ENCODE results near the gene SPACDR.
"Not testable (repeated sequence)": the region's sequence is repeated elsewhere in the genome, so short reads cannot be mapped to it uniquely, and the experiment has no call there.

The SPACDR gene

DNA sequence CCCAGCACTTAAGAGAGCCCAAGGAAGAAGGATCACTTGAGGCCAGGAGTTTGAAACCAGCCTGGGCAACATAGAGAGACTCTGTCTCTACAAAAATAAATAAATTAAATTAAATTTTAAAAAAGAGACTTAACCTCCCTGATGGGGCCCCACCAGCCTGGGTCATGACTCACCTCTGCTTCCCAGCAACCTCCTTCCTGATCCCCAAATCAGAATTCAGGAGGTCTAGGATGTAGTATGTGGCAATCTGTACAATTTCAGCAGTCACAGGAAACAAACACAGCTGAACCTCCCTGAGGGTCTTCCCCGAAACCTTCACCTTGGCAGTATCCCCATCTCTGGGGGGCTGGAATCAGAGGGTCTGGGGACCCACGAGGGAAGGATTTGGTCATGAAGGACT is 18.0 kb downstream of the SPACDR start:
- H3K9ac ChIP-seq (ENCODE audit: low read depth in 1 of 2, low read length in 2 of 2), result no peak overlapping the region
- no peaks in the 10 kb centered on the region for H3K27me3 ChIP-seq (ENCODE audit: control insufficient read depth in 2 of 2, insufficient read depth in 2 of 2, low read length in 2 of 2)
- H3K4me1 ChIP-seq (ENCODE audit: control insufficient read depth in 2 of 2, insufficient read depth in 2 of 2, low read length in 2 of 2), result peaks cover 11% of the 10 kb centered on the region in 2 donors
- no peaks in the 10 kb centered on the region for H3K9me3 ChIP-seq (ENCODE audit: control insufficient read depth in 2 of 2, low read length in 2 of 2)
- H3K27ac ChIP-seq (ENCODE audit: low read depth in 2 of 2, low read length in 2 of 2), result no peak overlapping the region
- no peak overlapping the region for H3K4me3 ChIP-seq (ENCODE audit: low read length in 2 of 2)
- H3K36me3 ChIP-seq (ENCODE audit: control insufficient read depth in 2 of 2, insufficient read depth in 2 of 2, low read length in 2 of 2), result no peaks in the 10 kb centered on the region

DNA sequence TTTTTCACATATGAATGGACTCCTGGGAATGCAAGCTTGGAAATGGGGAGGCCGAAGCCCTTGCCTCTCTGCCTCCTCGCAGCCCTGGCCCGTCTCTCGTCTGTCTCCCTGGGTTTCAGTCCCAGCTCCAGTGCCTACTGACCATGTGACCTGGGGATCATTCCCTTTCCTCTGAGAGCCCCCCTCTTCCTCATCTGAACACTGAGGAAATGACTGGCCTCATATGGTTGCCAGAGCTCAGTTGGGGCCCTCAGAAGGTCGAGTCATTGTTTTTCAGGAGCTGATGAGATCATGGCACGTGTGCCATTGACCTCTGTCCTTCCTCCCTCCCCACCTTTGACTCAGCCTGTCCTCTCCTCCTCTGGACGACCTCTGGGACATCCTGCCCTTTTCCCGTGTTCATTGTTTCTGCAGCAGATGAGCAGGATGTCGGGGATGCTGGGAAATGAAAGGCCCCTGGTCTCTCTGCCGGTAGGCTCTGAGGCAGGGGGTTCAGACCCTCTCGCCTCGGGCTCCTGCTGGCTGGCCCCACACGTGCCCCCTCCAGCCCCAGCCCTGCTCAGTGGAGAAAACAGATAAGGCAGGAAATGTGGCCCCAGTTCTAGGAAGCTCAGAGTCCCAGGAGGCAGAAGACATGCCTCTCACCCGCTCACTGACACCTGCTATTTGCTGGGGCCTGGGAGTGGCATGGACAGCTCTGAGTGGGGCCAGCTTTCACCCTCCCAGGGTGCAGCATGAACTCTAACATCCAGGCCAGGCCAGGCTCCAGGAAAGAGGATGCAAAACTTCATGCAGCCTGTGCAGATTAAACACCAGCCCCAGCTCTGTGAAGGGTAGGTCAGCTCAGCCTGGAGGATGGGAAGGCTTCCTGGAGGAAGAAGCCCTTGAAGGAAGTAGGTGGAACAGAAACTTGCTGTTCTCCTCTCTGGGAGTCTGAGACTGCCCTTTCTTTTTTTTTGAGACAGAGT is 19.5 kb downstream of the SPACDR start:
- H3K4me3 ChIP-seq (ENCODE audit: low read length in 2 of 2), result no peak overlapping the region
- H3K9me3 ChIP-seq (ENCODE audit: control insufficient read depth in 2 of 2, low read length in 2 of 2), result no peaks in the 10 kb centered on the region
- no peaks in the 10 kb centered on the region for H3K27me3 ChIP-seq (ENCODE audit: control insufficient read depth in 2 of 2, insufficient read depth in 2 of 2, low read length in 2 of 2)
- peaks cover 5 to 6% of the 10 kb centered on the region in 2 donors for H3K4me1 ChIP-seq (ENCODE audit: control insufficient read depth in 2 of 2, insufficient read depth in 2 of 2, low read length in 2 of 2)
- H3K27ac ChIP-seq (ENCODE audit: low read depth in 2 of 2, low read length in 2 of 2), result peak overlapping the region; percentile 44 to 56
- H3K36me3 ChIP-seq (ENCODE audit: control insufficient read depth in 2 of 2, insufficient read depth in 2 of 2, low read length in 2 of 2), result no peaks in the 10 kb centered on the region
- H3K9ac ChIP-seq (ENCODE audit: low read depth in 1 of 2, low read length in 2 of 2), result no peak overlapping the region

DNA sequence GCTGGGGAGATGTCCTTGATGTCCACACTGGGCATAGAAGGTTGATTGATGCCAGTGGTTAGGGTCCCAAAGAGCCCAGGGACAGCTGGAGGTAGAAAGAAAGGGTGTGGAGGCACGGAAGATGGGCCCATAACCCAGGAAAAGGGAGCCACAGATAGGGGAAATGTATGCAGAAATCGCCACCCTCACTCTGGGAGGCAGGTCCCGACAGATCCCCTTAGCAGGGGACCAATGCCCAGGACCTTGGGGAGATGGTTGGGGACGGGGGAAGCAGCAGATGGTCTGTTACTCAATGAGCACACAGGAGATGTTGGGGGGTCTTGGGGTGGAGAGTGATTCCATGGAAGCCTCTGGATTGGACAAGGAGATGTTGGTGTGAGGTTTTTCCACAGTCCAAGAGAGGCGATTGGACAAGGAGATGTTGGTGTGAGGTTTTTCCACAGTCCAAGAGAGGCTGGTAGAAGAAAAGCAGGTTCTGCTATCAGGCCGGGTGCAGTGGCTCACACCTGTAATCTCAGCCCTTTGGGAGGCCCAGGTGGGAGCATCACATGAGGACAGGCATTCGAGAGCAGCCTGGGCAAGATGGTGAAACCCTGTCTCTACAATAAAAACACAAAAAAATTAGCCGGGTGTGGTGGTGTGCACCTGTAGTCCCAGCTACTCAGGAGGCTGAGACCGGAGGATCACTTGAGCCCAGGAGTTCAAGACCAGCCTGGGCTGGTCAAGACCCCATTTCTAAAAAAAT is 20.8 kb downstream of the SPACDR start:
- no peaks in the 10 kb centered on the region for H3K36me3 ChIP-seq (ENCODE audit: control insufficient read depth in 2 of 2, insufficient read depth in 2 of 2, low read length in 2 of 2)
- H3K4me1 ChIP-seq (ENCODE audit: control insufficient read depth in 2 of 2, insufficient read depth in 2 of 2, low read length in 2 of 2), result peaks cover 5 to 6% of the 10 kb centered on the region in 2 donors
- no peak overlapping the region for H3K4me3 ChIP-seq (ENCODE audit: low read length in 2 of 2)
- no peak overlapping the region for H3K27ac ChIP-seq (ENCODE audit: low read depth in 2 of 2, low read length in 2 of 2)
- no peaks in the 10 kb centered on the region for H3K27me3 ChIP-seq (ENCODE audit: control insufficient read depth in 2 of 2, insufficient read depth in 2 of 2, low read length in 2 of 2)
- H3K9me3 ChIP-seq (ENCODE audit: control insufficient read depth in 2 of 2, low read length in 2 of 2), result no peaks in the 10 kb centered on the region
- no peak overlapping the region for H3K9ac ChIP-seq (ENCODE audit: low read depth in 1 of 2, low read length in 2 of 2)

DNA sequence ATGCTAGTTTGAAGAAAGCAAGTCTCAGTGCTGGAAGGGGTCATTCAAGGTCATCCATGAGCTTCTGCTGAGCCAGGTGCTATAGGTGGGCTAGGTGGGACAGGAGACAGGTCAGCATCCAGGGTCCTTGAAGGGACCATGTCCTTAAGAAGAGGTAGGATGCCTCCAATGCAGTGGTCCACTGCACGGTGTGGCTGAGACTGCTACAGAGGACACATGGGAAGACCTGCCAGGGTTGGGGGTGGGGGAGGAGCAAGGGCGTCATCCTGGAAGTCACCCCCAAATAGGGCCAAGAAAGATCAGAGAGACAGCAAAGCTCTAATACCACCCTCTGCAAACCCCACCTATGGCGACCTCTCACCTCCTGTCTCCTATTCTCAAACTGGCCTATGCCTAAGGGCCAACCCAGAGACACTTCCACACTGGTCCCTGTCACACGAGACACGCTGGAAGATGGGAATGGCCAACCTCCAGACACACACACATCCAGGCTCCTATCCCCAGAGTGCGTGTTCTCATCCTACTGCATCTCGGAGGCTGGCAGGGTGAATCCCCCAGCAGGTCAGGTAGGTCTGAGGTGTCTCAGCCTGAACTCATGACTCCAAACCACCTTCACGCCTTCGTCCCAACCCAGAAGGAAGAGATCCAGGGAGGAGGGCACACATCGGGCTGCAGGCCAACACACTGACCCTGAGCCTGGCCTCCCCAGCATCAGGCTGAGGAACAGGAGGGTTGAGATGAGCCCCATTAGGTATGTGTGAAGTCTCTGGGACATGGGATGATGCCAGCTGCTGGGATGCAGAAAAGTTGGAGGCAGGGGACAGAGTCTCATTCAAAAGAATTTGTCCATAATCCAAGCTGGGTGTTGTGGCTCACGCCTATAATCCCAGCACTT is 22.2 kb downstream of the SPACDR start:
- no peak overlapping the region for H3K4me3 ChIP-seq (ENCODE audit: low read length in 2 of 2)
- H3K9ac ChIP-seq (ENCODE audit: low read depth in 1 of 2, low read length in 2 of 2), result no peak overlapping the region
- no peaks in the 10 kb centered on the region for H3K9me3 ChIP-seq (ENCODE audit: control insufficient read depth in 2 of 2, low read length in 2 of 2)
- no peaks in the 10 kb centered on the region for H3K27me3 ChIP-seq (ENCODE audit: control insufficient read depth in 2 of 2, insufficient read depth in 2 of 2, low read length in 2 of 2)
- no peaks in the 10 kb centered on the region for H3K36me3 ChIP-seq (ENCODE audit: control insufficient read depth in 2 of 2, insufficient read depth in 2 of 2, low read length in 2 of 2)
- no peak overlapping the region for H3K27ac ChIP-seq (ENCODE audit: low read depth in 2 of 2, low read length in 2 of 2)
- peaks cover 5 to 6% of the 10 kb centered on the region in 2 donors for H3K4me1 ChIP-seq (ENCODE audit: control insufficient read depth in 2 of 2, insufficient read depth in 2 of 2, low read length in 2 of 2)

DNA sequence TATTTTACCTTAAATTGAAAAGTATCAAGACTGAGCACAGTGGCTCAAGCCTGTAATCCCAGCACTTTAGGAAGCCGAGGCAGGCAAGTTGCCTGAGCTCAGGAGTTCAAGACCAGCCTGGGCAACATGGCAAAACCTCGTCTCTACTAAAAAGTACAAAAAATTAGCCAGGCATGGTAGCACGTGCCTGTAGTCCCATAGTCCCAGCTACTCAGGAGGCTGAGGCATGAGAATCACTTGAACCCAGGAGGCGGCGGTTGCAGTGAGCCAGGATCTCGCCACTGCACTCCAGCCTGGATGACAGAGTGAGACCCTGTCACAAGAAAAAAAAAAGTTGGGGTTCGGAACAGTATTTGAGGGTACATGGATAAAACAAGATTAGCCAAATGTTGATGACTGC is 24.8 kb downstream of the SPACDR start:
- H3K36me3 ChIP-seq (ENCODE audit: control insufficient read depth in 2 of 2, insufficient read depth in 2 of 2, low read length in 2 of 2); H3K27ac ChIP-seq (ENCODE audit: low read depth in 2 of 2, low read length in 2 of 2); H3K4me3 ChIP-seq (ENCODE audit: low read length in 2 of 2); H3K9ac ChIP-seq (ENCODE audit: low read depth in 1 of 2, low read length in 2 of 2); H3K27me3 ChIP-seq (ENCODE audit: control insufficient read depth in 2 of 2, insufficient read depth in 2 of 2, low read length in 2 of 2); H3K9me3 ChIP-seq (ENCODE audit: control insufficient read depth in 2 of 2, low read length in 2 of 2): not testable (repeated sequence)
- H3K4me1 ChIP-seq (ENCODE audit: control insufficient read depth in 2 of 2, insufficient read depth in 2 of 2, low read length in 2 of 2), result peaks cover 12% of the 10 kb centered on the region in 2 donors

DNA sequence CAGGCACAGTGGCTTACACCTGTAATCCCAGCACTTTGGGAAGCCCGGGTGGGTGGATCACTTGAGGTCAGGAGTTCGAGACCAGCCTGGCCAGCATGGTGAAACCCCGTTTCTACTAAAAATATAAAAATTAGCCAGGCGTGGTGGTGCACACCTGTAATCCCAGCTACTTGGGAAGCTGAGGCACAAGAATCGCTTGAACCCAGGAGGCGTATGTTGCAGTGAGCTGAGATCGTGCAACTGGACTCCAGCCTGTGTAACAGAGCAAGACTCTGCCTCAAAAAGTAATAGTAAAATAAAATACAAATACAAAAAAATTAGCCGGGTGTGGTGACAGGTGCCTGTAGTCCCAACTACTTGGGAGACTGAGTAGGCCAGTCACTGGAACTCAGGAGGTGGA is 25.3 kb downstream of the SPACDR start:
- H3K9me3 ChIP-seq (ENCODE audit: control insufficient read depth in 2 of 2, low read length in 2 of 2); H3K9ac ChIP-seq (ENCODE audit: low read depth in 1 of 2, low read length in 2 of 2); H3K27me3 ChIP-seq (ENCODE audit: control insufficient read depth in 2 of 2, insufficient read depth in 2 of 2, low read length in 2 of 2); H3K27ac ChIP-seq (ENCODE audit: low read depth in 2 of 2, low read length in 2 of 2); H3K36me3 ChIP-seq (ENCODE audit: control insufficient read depth in 2 of 2, insufficient read depth in 2 of 2, low read length in 2 of 2); H3K4me3 ChIP-seq (ENCODE audit: low read length in 2 of 2): not testable (repeated sequence)
- H3K4me1 ChIP-seq (ENCODE audit: control insufficient read depth in 2 of 2, insufficient read depth in 2 of 2, low read length in 2 of 2), result peaks cover 11 to 12% of the 10 kb centered on the region in 2 donors

DNA sequence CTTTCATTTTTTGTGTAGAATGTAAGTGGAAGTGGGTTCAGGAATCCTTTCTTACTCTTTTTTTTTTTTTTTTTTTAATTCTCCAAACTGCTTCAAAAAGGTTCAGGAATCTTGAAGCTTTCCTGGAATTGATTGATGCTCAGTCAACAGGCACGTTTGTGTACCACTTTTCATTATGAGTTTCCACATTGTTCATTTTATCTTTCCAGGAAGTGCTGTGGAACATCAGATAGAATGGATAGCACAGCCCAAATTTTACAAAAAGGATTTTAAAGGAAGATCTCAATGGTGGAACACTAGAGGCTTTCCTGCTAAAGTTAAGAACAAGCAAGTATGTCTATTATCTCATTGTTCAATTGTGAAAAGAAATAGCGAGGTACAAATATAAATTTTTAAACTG is 25.9 kb downstream of the SPACDR start:
- peaks cover 14% of the 10 kb centered on the region in 2 donors for H3K36me3 ChIP-seq (ENCODE audit: control insufficient read depth in 2 of 2, insufficient read depth in 2 of 2, low read length in 2 of 2)
- H3K4me3 ChIP-seq (ENCODE audit: low read length in 2 of 2), result no peak overlapping the region
- H3K9ac ChIP-seq (ENCODE audit: low read depth in 1 of 2, low read length in 2 of 2), result no peak overlapping the region
- no peaks in the 10 kb centered on the region for H3K27me3 ChIP-seq (ENCODE audit: control insufficient read depth in 2 of 2, insufficient read depth in 2 of 2, low read length in 2 of 2)
- H3K4me1 ChIP-seq (ENCODE audit: control insufficient read depth in 2 of 2, insufficient read depth in 2 of 2, low read length in 2 of 2), result peaks cover 11 to 12% of the 10 kb centered on the region in 2 donors
- no peaks in the 10 kb centered on the region for H3K9me3 ChIP-seq (ENCODE audit: control insufficient read depth in 2 of 2, low read length in 2 of 2)
- H3K27ac ChIP-seq (ENCODE audit: low read depth in 2 of 2, low read length in 2 of 2), result no peak overlapping the region

DNA sequence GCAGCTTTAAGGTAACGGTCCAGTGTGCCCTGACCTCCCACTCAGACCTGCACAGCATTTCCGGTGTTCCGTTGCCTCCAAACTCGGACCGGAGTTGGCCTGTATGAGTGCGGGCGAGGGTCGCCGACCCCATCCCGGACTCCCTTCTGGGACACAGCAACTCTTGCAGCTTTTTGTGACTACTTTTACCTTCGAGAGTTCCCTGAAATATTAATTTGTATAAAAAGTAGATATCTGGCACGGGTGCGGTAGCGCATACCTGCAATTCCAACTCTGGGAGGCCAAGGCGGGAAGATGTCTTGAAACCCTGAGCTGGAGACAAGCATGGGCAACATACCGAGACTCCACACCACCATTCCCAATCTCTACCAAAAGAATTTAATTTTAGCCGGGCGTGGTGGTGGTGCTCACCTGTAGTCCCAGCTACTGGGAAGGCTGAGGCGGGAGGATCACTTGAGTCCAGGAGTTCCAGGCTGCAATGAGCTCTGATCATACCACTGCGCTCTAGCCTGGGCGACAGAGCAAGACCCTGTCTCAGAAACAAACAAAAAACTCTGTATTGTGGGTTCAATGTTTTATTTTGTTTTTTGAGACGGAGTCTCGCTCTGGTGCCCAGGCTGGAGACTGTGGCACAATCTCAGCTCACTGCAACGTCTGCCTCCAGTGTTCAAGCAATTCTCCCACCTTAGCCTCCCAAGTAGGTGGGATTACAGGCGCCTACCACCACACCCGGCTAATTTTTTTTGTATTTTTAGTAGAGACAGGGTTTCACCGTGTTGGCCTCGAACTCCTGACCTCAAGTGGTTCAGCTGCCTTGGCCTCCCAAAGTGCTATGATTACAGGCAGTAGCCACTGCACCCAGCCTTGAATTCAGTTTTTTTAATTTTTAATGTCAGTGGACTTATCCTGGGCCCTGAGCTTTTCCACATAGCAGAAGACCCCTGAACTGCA is 26.6 kb downstream of the SPACDR start:
- H3K4me1 ChIP-seq (ENCODE audit: control insufficient read depth in 2 of 2, insufficient read depth in 2 of 2, low read length in 2 of 2), result peaks cover 11 to 13% of the 10 kb centered on the region in 2 donors
- H3K9ac ChIP-seq (ENCODE audit: low read depth in 1 of 2, low read length in 2 of 2), result no peak overlapping the region
- peak overlapping the region; percentile 97 to 98 for H3K27ac ChIP-seq (ENCODE audit: low read depth in 2 of 2, low read length in 2 of 2)
- peak overlapping the region in 1 of 2 donors; percentile 13 for H3K4me3 ChIP-seq (ENCODE audit: low read length in 2 of 2)
- no peaks in the 10 kb centered on the region for H3K27me3 ChIP-seq (ENCODE audit: control insufficient read depth in 2 of 2, insufficient read depth in 2 of 2, low read length in 2 of 2)
- no peaks in the 10 kb centered on the region for H3K9me3 ChIP-seq (ENCODE audit: control insufficient read depth in 2 of 2, low read length in 2 of 2)
- H3K36me3 ChIP-seq (ENCODE audit: control insufficient read depth in 2 of 2, insufficient read depth in 2 of 2, low read length in 2 of 2), result peaks cover 20 to 22% of the 10 kb centered on the region in 2 donors

Data from mucosa of rectum (tissue), 2 donors.